Fibroblast of peridontal ligament (primary cell): Measurements from ENCODE around the gene MTOR.
"Not testable (repeated sequence)": the region's sequence is repeated elsewhere in the genome, so short reads cannot be mapped to it uniquely, and the experiment has no call there.

Source experiments
- DNase-seq: peaks from one replicate; pipeline ENCODE4 v3.0.0-alpha.2; 2010; ENCODE audit errors: extremely low read depth

Gene MTOR

GRCh38 chr1:11262171-11263049, at the start of gene MTOR:
TSS of gene MTOR (minus strand) at chr1:11262551. CDS start at chr1:11259409, 3,142 bp downstream.
- DNase-seq, result peak; percentile 100

- no peak for DNase-seq
Measured at GRCh38 chr1:11309385-11309784, 47.0 kb upstream of the MTOR start.

- no peak for DNase-seq
Measured at GRCh38 chr1:11308699-11309224, 46.4 kb upstream of the MTOR start.

GRCh38 chr1:11307852-11308251, 45.5 kb upstream of the MTOR start:
- DNase-seq, result no peak

- DNase-seq, result not testable (repeated sequence)
Measured at GRCh38 chr1:11305516-11305915, 43.2 kb upstream of the MTOR start.

GRCh38 chr1:11302366-11302765, 40.0 kb upstream of the MTOR start:
- DNase-seq, result no peak

GRCh38 chr1:11301601-11302000, 39.2 kb upstream of the MTOR start:
- DNase-seq, result no peak

GRCh38 chr1:11299225-11299574, 36.8 kb upstream of the MTOR start:
- no peak for DNase-seq

GRCh38 chr1:11298390-11299224, 36.3 kb upstream of the MTOR start:
- DNase-seq, result no peak

GRCh38 chr1:11297774-11298173, 35.4 kb upstream of the MTOR start:
- not testable (repeated sequence) for DNase-seq

GRCh38 chr1:11295905-11296304, 33.6 kb upstream of the MTOR start:
- DNase-seq, result no peak

GRCh38 chr1:11294951-11295350, 32.6 kb upstream of the MTOR start:
- DNase-seq, result no peak

- DNase-seq, result no peak
Measured at GRCh38 chr1:11293856-11294255, 31.5 kb upstream of the MTOR start.

GRCh38 chr1:11291049-11291448, 28.7 kb upstream of the MTOR start:
- DNase-seq, result no peak

- no peak for DNase-seq
Measured at GRCh38 chr1:11289064-11289463, 26.7 kb upstream of the MTOR start.

- peak; percentile 73 for DNase-seq
Measured at GRCh38 chr1:11286735-11287410, 24.5 kb upstream of the MTOR start.

- DNase-seq, result peak; percentile 41
Measured at GRCh38 chr1:11285883-11286734, 23.8 kb upstream of the MTOR start.

- DNase-seq, result no peak
Measured at GRCh38 chr1:11284784-11285183, 22.4 kb upstream of the MTOR start.

GRCh38 chr1:11283151-11283550, 20.8 kb upstream of the MTOR start:
- DNase-seq, result no peak

- DNase-seq, result peak; percentile 99
Measured at GRCh38 chr1:11281518-11282331, 19.4 kb upstream of the MTOR start.
